GM19395 (cell line): ENCODE measurements around the gene NECTIN4.
A peak's percentile ranks its signal among the peaks of the same experiment; 100 is the strongest.
"Not testable (repeated sequence)": the region's sequence is repeated elsewhere in the genome, so short reads cannot be mapped to it uniquely, and the experiment has no call there.

Experiments used
- ATAC-seq: cut with Tn5 transposase; IDR thresholded peaks from one replicate; pipeline ENCODE4 v1.9.1; 2021; ENCODE audit warnings: mild to moderate bottlenecking, moderate library complexity; ENCODE audit not compliant: unreplicated experiment

The NECTIN4 gene

DNA sequence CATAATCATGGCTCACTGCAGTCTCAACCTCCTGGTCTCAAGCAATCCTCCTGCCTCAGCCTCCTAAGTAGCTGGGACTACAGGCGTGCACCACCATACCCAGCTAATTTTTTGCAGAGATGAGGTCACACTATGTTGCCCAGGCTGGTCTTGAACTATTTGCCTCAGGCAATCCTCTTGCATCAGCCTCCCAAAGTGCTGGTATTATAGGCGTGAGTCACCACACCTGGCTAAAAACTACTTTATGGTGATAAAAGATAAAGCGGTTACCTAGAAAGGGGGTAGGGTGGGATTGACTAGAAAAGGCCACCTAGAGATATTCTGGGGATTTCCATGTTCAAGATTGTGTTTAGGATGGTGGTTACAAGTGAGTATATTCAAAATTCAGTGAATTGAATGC, 55.6 kb downstream of the NECTIN4 start:
- ATAC-seq = no peak

DNA sequence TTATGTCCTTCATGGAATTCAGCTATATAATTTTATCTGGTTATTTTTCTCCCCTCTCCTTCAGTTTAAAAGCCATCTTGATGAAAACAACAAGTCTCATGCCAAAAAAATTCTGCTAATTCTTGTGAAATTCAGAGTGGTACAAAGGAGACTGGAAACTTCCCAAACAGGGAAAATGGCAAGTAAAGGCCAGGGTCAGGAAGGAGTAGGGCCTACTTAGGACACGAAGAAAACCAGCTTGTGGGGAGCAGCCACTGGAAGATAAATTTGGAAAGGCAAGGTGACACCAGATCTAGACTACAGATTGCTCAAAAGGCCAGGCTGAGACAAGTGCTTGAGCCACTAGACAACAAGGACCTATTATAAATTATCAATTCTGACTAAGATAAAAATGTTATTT, 56.9 kb downstream of the NECTIN4 start:
- no peak for ATAC-seq

DNA sequence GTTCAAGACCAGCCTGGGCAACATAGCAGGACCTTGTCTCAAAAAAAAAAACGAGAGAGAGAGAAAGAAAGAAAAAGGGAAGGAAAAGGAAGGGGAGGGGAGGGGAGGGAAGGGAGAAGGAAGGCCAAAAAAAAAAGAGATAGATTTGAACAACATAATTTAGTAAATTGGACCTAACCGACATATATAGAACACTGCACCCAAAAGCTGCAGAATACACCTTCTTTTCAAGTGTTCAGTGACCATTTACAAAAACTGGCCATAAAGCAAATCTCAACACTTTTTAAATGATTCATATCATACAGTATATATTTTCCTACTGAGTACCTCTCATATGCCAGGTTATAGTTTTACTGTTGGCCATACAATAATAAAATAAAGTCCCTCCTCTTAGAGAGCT, 57.5 kb downstream of the NECTIN4 start:
- no peak for ATAC-seq

DNA sequence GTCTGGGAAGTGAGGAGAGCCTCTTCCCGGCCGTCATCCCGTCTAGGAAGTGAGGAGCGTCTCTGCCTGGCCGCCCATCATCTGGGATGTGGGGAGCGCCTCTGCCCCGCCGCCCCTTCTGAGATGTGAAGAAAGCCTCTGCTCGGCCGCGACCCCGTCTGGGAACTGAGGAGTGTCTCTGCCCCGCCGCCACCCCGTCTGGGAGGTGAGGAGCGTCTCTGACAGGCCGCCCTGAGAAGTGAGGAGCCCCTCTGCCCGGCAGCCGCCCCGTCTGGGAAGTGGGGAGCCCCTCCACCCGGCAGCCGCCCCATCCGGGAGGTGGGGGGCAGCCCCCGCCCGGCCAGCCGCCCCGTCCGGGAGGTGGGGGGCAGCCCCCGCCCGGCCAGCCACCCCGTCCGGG, 59.9 kb downstream of the NECTIN4 start:
- ATAC-seq = not testable (repeated sequence)

DNA sequence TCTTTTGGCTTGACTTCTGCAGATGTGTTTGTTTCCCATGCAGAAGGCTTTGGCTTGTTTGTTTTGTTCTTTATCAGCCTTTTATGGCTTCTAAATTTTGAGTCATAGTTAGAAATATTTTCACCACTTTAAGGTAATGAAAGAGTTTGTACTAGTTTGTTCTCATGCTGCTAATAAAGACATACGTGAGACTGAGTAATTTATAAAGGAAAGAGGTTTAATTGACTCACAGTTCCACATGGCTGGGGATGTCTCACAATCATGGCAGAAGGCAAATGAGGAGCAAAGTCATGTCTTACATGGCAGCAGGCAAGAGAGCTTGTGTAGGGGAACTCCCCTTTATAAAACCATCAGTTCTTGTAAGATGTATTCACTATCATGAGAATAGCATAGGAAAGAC, 62.4 kb downstream of the NECTIN4 start:
- ATAC-seq = not testable (repeated sequence)

- ATAC-seq = not testable (repeated sequence)
Observed at GRCh38 chr1:161022432-161022831, 66.9 kb downstream of the NECTIN4 start.

DNA sequence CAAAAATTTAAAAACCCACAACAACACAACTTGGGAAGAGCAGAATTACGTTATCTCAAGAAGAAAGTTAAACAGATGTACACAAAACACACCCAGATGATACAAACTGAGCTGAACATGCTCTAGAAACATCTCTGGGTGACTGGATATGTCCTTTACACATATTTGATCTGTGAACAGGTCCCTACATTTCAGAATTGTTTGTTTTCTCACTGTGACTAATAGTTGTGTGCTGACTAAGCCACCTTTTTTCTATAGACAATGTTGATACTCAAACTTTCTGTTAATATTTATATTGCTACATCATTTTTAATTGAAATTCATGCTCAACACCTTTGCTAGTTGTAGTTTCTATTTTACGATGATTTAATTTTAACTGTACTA, 67.4 kb downstream of the NECTIN4 start:
- ATAC-seq = no peak

- peak; percentile 88 for ATAC-seq
Observed at GRCh38 chr1:161021165-161021969, 68.0 kb downstream of the NECTIN4 start.
